Measurements from ENCODE around the gene HPCA. TPM values are rescaled to one million over a fixed set of nuclear protein-coding genes. Genes with fewer than 3 reads are reported as not detected.

HPCA gene
- total and polyA plus RNA-seq, 2 donors (not counting 1 experiment from before 2014, with no cell fraction given): 0.33 TPM; not detected in 1

GRCh38 chr1:32859915-32860314 lies 26.4 kb upstream of the HPCA start:
- no peak overlapping the region for H3K4me3 ChIP-seq (replicated peaks in 1 of 4; ENCODE audit: control extremely low read depth in 1 of 4, insufficient read depth in 1 of 4, low read depth in 3 of 4, low read length in 4 of 4)
- H3K4me2 ChIP-seq (ENCODE audit: extremely low read depth, insufficient read depth, low read length): no peak overlapping the region
- no peaks in the 10 kb centered on the region for H3K79me2 ChIP-seq (ENCODE audit: control insufficient read depth, insufficient read depth, low read length)
- H3K9me3 ChIP-seq (ENCODE audit: control insufficient read depth, insufficient read depth, low read depth, low read length): no peaks in the 10 kb centered on the region
- no peak for DNase-seq (ENCODE audit: low read depth in 2 of 2)
- H3K27ac ChIP-seq (ENCODE audit: insufficient read depth, low read length): no peak overlapping the region
- no peak overlapping the region for H2AFZ ChIP-seq (ENCODE audit: low read length)
- no peaks in the 10 kb centered on the region for H3K27me3 ChIP-seq (ENCODE audit: control insufficient read depth, insufficient read depth, low read length)
- peaks cover 1% of the 10 kb centered on the region for H3K36me3 ChIP-seq (ENCODE audit: control insufficient read depth, insufficient read depth, low read length)
- TF ChIP-seq EZH2 (IDR thresholded peaks at IDR 0.05; ENCODE audit: low read length, missing control alignments): no peak
- TF ChIP-seq CTCF (conservative IDR thresholded peaks at IDR 0.05 in 1 of 2, IDR thresholded peaks at IDR 0.05 in 1 of 2; ENCODE audit: low read depth in 1 of 2, low read length in 2 of 2): no peak
- H3K4me1 ChIP-seq (ENCODE audit: control insufficient read depth, extremely low read depth, insufficient read depth, low read length): no peaks in the 10 kb centered on the region
- H4K20me1 ChIP-seq (ENCODE audit: control insufficient read depth, extremely low read depth, insufficient read depth, low read length): no peaks in the 10 kb centered on the region
- no peak overlapping the region for H3K9ac ChIP-seq (ENCODE audit: insufficient read depth, low read length)

GRCh38 chr1:32860566-32860965 lies 25.7 kb upstream of the HPCA start:
- no peaks in the 10 kb centered on the region for H3K79me2 ChIP-seq (ENCODE audit: control insufficient read depth, insufficient read depth, low read length)
- no peak for DNase-seq (ENCODE audit: low read depth in 2 of 2)
- peaks cover 1% of the 10 kb centered on the region for H3K36me3 ChIP-seq (ENCODE audit: control insufficient read depth, insufficient read depth, low read length)
- no peak overlapping the region for H3K4me3 ChIP-seq (replicated peaks in 1 of 4; ENCODE audit: control extremely low read depth in 1 of 4, insufficient read depth in 1 of 4, low read depth in 3 of 4, low read length in 4 of 4)
- H3K4me2 ChIP-seq (ENCODE audit: extremely low read depth, insufficient read depth, low read length): no peak overlapping the region
- no peaks in the 10 kb centered on the region for H4K20me1 ChIP-seq (ENCODE audit: control insufficient read depth, extremely low read depth, insufficient read depth, low read length)
- no peak overlapping the region for H3K27ac ChIP-seq (ENCODE audit: insufficient read depth, low read length)
- no peaks in the 10 kb centered on the region for H3K27me3 ChIP-seq (ENCODE audit: control insufficient read depth, insufficient read depth, low read length)
- H3K9ac ChIP-seq (ENCODE audit: insufficient read depth, low read length): no peak overlapping the region
- H2AFZ ChIP-seq (ENCODE audit: low read length): no peak overlapping the region
- H3K9me3 ChIP-seq (ENCODE audit: control insufficient read depth, insufficient read depth, low read depth, low read length): no peaks in the 10 kb centered on the region
- H3K4me1 ChIP-seq (ENCODE audit: control insufficient read depth, extremely low read depth, insufficient read depth, low read length): no peaks in the 10 kb centered on the region
- TF ChIP-seq CTCF (conservative IDR thresholded peaks at IDR 0.05 in 1 of 2, IDR thresholded peaks at IDR 0.05 in 1 of 2; ENCODE audit: low read depth in 1 of 2, low read length in 2 of 2): no peak
- no peak for TF ChIP-seq EZH2 (IDR thresholded peaks at IDR 0.05; ENCODE audit: low read length, missing control alignments)

GRCh38 chr1:32861904-32862695 lies 24.2 kb upstream of the HPCA start:
- no peak overlapping the region for H3K4me3 ChIP-seq (replicated peaks in 1 of 4; ENCODE audit: control extremely low read depth in 1 of 4, insufficient read depth in 1 of 4, low read depth in 3 of 4, low read length in 4 of 4)

More at GRCh38 chr1:32861904-32862695, 24.2 kb upstream of the HPCA start:
- Histone ChIP-seq H3K79me2 (ENCODE audit: control insufficient read depth, insufficient read depth, low read length) (no peaks in the 10 kb centered on the region), H3K27ac (ENCODE audit: insufficient read depth, low read length) (no peak overlapping the region), H3K27me3 (ENCODE audit: control insufficient read depth, insufficient read depth, low read length) (no peaks in the 10 kb centered on the region), H3K4me2 (ENCODE audit: extremely low read depth, insufficient read depth, low read length) (peak overlapping the region; percentile 27), H4K20me1 (ENCODE audit: control insufficient read depth, extremely low read depth, insufficient read depth, low read length) (no peaks in the 10 kb centered on the region), H3K9ac (ENCODE audit: insufficient read depth, low read length) (no peak overlapping the region), H2AFZ (ENCODE audit: low read length) (no peak overlapping the region), H3K4me1 (ENCODE audit: control insufficient read depth, extremely low read depth, insufficient read depth, low read length) (no peaks in the 10 kb centered on the region), H3K9me3 (ENCODE audit: control insufficient read depth, insufficient read depth, low read depth, low read length) (no peaks in the 10 kb centered on the region), H3K36me3 (ENCODE audit: control insufficient read depth, insufficient read depth, low read length) (no peaks in the 10 kb centered on the region)
- DNase-seq (ENCODE audit: low read depth in 2 of 2): peak in 1 of 2 donors; percentile 20
- TF ChIP-seq EZH2 (IDR thresholded peaks at IDR 0.05; ENCODE audit: low read length, missing control alignments) (no peak), CTCF (conservative IDR thresholded peaks at IDR 0.05 in 1 of 2, IDR thresholded peaks at IDR 0.05 in 1 of 2; ENCODE audit: low read depth in 1 of 2, low read length in 2 of 2) (no peak)
